ENCODE data around the gene PLPPR3.
A peak's percentile ranks its signal among the peaks of the same experiment; 100 is the strongest.
"Not testable (repeated sequence)": the region's sequence is repeated elsewhere in the genome, so short reads cannot be mapped to it uniquely, and the experiment has no call there.

PLPPR3 gene

DNA sequence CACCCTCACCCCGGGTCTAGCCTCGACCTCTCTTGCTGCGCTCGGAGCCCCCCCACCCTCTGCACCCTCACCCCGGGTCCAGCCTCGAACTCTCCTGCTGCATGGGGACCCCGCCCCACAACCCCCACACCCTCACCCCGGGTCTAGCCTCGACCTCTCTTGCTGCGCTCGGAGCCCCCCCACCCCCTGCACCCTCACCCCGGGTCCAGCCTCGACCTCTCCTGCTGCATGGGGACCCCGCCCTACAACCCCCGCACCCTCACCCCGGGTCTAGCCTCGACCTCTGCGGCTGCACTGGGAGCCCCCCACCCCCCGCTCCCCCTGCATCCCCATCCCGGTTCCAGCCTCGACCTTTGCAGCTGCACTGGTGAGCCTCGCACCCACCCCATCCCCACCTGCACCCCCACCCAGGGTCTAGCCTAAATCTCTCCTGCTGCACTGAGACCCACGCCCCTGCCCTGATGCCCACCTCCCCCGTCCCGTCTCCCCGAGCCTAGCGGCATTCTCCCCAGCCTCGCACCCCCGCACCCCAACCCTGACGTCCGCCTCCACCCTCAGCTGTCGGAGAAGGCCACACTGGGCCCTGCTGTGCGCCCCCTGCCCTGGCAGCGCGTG lies 39.5 kb upstream of the PLPPR3 start:
- Mint-ChIP-seq H3K27me3 (peaks cover 2% of the 10 kb centered on the region), H3K4me1 (ENCODE audit: low read depth) (peaks cover 57% of the 10 kb centered on the region), H3K9me3 (no peaks in the 10 kb centered on the region), H3K4me3 (peak overlapping the region; percentile 76), H3K36me3 (ENCODE audit: low read depth) (peaks cover 23% of the 10 kb centered on the region), H3K27ac (peak overlapping the region; percentile 88)
- intact Hi-C loops (cut with micrococcal nuclease), result loop anchor here (5.0 kb wide), 1 partner anchor 121 kb away; the partner anchor contains the start of gene WDR18

- Mint-ChIP-seq H3K4me1 (ENCODE audit: low read depth) (peaks cover 57% of the 10 kb centered on the region), H3K9me3 (no peaks in the 10 kb centered on the region), H3K36me3 (ENCODE audit: low read depth) (peaks cover 17% of the 10 kb centered on the region), H3K27me3 (peaks cover 2% of the 10 kb centered on the region), H3K27ac (peak within 1 kb of the TSS; percentile 89), H3K4me3 (peak within 1 kb of the TSS; percentile 76)
- intact Hi-C loops (cut with micrococcal nuclease), result no loop called here
Measured at GRCh38 chr19:858868-859843, 37.4 kb upstream of the PLPPR3 start, which contains the start of gene CFD. Gene CFD (plus strand): TSS chr19:859664. CDS start chr19:859690, 26 bp downstream.

GRCh38 chr19:858284-858683 lies 36.5 kb upstream of the PLPPR3 start:
- Mint-ChIP-seq H3K9me3 (no peaks in the 10 kb centered on the region), H3K4me3 (no peak overlapping the region), H3K27me3 (peaks cover 5% of the 10 kb centered on the region), H3K36me3 (ENCODE audit: low read depth) (peaks cover 16% of the 10 kb centered on the region), H3K4me1 (ENCODE audit: low read depth) (peaks cover 48% of the 10 kb centered on the region), H3K27ac (peak overlapping the region; percentile 89)
- intact Hi-C loops (cut with micrococcal nuclease), result no loop called here

DNA sequence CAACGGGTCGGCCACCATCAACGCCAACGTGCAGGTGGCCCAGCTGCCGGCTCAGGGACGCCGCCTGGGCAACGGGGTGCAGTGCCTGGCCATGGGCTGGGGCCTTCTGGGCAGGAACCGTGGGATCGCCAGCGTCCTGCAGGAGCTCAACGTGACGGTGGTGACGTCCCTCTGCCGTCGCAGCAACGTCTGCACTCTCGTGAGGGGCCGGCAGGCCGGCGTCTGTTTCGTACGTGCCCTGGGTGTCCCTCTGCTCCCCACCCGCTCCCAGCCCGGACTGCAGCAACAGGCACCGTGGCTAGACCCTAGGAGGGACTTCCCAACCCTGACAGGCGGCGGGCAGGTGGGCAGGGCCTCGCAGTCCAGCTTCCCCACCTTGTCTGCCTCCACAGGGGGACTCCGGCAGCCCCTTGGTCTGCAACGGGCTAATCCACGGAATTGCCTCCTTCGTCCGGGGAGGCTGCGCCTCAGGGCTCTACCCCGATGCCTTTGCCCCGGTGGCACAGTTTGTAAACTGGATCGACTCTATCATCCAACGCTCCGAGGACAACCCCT lies 33.9 kb upstream of the PLPPR3 start:
- Mint-ChIP-seq H3K4me1 (ENCODE audit: low read depth) (peaks cover 44% of the 10 kb centered on the region), H3K4me3 (no peak overlapping the region), H3K27me3 (peaks cover 21% of the 10 kb centered on the region), H3K9me3 (no peaks in the 10 kb centered on the region), H3K36me3 (ENCODE audit: low read depth) (no peaks in the 10 kb centered on the region), H3K27ac (no peak overlapping the region)
- intact Hi-C loops (cut with micrococcal nuclease), result no loop called here

- Mint-ChIP-seq H3K4me3 (no peak overlapping the region), H3K27ac (no peak overlapping the region), H3K36me3 (ENCODE audit: low read depth) (no peaks in the 10 kb centered on the region), H3K27me3 (peaks cover 21% of the 10 kb centered on the region), H3K4me1 (ENCODE audit: low read depth) (peaks cover 49% of the 10 kb centered on the region), H3K9me3 (no peaks in the 10 kb centered on the region)
- intact Hi-C loops (cut with micrococcal nuclease), result no loop called here
Measured at GRCh38 chr19:855142-855541, 33.4 kb upstream of the PLPPR3 start.

DNA sequence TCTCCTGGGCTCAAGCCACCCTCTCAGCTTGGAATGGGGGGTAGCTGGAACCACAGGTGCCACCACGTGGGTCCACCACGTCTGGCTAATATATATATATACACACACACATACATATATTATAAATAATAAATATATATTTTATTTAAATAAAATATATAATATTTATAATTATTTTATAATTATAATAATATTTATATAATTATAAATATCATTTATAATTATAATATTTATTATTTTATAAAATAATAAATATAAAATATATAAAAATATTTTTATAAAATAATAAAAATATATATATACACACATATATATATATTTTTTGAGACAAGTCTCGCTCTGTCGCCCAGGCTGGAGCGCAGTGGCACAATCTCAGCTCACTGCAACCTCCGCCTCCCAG lies 32.8 kb upstream of the PLPPR3 start:
- H3K4me3 Mint-ChIP-seq, result no peak overlapping the region
- no peaks in the 10 kb centered on the region for H3K36me3 Mint-ChIP-seq (ENCODE audit: low read depth)

DNA sequence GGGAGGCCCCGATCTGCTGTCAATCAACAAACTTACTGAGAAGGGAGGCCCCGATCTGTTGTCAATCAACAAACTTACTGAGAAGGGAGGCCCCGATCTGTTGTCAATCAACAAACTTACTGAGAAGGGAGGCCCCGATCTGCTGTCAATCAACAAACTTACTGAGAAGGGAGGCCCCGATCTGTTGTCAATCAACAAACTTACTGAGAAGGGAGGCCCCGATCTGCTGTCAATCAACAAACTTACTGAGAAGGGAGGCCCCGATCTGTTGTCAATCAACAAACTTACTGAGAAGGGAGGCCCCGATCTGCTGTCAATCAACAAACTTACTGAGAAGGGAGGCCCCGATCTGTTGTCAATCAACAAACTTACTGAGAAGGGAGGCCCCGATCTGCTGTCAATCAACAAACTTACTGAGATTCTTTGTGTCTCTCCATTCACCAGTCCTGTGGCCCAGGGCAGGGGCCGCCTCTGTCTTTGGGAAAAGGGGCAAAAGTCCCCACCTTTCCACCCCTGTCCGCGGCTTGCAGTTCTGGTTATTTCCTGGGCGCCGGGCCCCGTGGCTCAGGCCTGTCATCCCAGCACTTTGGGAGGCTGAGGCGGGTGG lies 32.0 kb upstream of the PLPPR3 start:
- peak overlapping the region; percentile 23 for H3K4me3 Mint-ChIP-seq
- intact Hi-C loops (cut with micrococcal nuclease); H3K36me3 Mint-ChIP-seq (ENCODE audit: low read depth); H3K9me3 Mint-ChIP-seq; H3K27ac Mint-ChIP-seq: not testable (repeated sequence)
- H3K4me1 Mint-ChIP-seq (ENCODE audit: low read depth), result peaks cover 40% of the 10 kb centered on the region
- H3K27me3 Mint-ChIP-seq, result peaks cover 28% of the 10 kb centered on the region

More for the DNA sequence above, 32.8 kb upstream of the PLPPR3 start:
- Mint-ChIP-seq H3K4me1 (ENCODE audit: low read depth) (peaks cover 46% of the 10 kb centered on the region), H3K27ac (no peak overlapping the region), H3K9me3 (no peaks in the 10 kb centered on the region), H3K27me3 (peaks cover 21% of the 10 kb centered on the region)
- intact Hi-C loops (cut with micrococcal nuclease), result no loop called here

GRCh38 chr19:853014-853585 lies 31.3 kb upstream of the PLPPR3 start:
- no peaks in the 10 kb centered on the region for H3K36me3 Mint-ChIP-seq (ENCODE audit: low read depth)
- peaks cover 40% of the 10 kb centered on the region for H3K4me1 Mint-ChIP-seq (ENCODE audit: low read depth)
- H3K4me3 Mint-ChIP-seq, result no peak overlapping the region
- H3K27me3 Mint-ChIP-seq, result peaks cover 35% of the 10 kb centered on the region
- no peaks in the 10 kb centered on the region for H3K9me3 Mint-ChIP-seq
- no peak overlapping the region for H3K27ac Mint-ChIP-seq
- intact Hi-C loops (cut with micrococcal nuclease), result no loop called here

DNA sequence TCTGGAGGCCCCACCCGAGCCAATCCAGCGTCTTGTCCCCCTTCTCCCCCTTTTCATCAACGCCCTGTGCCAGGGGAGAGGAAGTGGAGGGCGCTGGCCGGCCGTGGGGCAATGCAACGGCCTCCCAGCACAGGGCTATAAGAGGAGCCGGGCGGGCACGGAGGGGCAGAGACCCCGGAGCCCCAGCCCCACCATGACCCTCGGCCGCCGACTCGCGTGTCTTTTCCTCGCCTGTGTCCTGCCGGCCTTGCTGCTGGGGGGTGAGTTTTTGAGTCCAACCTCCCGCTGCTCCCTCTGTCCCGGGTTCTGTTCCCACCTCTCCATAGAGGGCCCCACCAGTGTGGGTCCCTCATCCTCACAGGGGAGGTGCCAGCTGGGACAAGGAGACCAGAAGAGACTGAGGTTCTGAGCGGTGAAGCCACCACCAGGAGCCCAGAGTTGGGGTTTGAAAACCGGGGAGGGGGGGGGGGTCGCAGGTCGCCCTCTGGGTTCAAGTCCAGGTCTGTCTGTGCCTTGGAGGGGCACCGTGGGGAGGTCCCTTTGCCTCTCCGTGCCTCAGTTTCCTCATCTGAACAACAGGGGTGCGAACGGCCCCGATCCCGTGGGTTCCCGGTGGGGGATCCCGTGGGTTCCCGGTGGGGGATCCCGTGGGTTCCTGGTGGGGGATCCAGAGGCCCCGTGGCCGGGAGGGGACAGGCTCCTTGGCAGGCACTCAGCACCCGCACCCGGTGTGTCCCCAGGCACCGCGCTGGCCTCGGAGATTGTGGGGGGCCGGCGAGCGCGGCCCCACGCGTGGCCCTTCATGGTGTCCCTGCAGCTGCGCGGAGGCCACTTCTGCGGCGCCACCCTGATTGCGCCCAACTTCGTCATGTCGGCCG lies 30.6 kb upstream of the PLPPR3 start, which contains the start of gene ELANE:
Gene ELANE, plus strand, starts transcription at position 168 of the 878 bp plus-strand sequence. Its CDS starts 26 bp downstream, at position 194.
- peak within 1 kb of the TSS; percentile 4 for H3K4me3 Mint-ChIP-seq
- H3K4me1 Mint-ChIP-seq (ENCODE audit: low read depth), result peaks cover 40% of the 10 kb centered on the region
- H3K36me3 Mint-ChIP-seq (ENCODE audit: low read depth), result no peaks in the 10 kb centered on the region
- peaks cover 41% of the 10 kb centered on the region for H3K27me3 Mint-ChIP-seq
- H3K9me3 Mint-ChIP-seq, result no peaks in the 10 kb centered on the region
- H3K27ac Mint-ChIP-seq, result no peak within 1 kb of the TSS
- intact Hi-C loops (cut with micrococcal nuclease), result no loop called here

GRCh38 chr19:850979-851335 lies 29.2 kb upstream of the PLPPR3 start:
- Mint-ChIP-seq H3K27me3 (peaks cover 55% of the 10 kb centered on the region), H3K9me3 (no peaks in the 10 kb centered on the region), H3K27ac (peak overlapping the region; percentile 53), H3K4me1 (ENCODE audit: low read depth) (peaks cover 45% of the 10 kb centered on the region), H3K36me3 (ENCODE audit: low read depth) (no peaks in the 10 kb centered on the region), H3K4me3 (no peak overlapping the region)
- intact Hi-C loops (cut with micrococcal nuclease), result no loop called here

- Mint-ChIP-seq H3K27me3 (peaks cover 61% of the 10 kb centered on the region), H3K27ac (peak overlapping the region; percentile 53), H3K4me3 (peak overlapping the region; percentile 23), H3K9me3 (no peaks in the 10 kb centered on the region), H3K36me3 (ENCODE audit: low read depth) (no peaks in the 10 kb centered on the region), H3K4me1 (ENCODE audit: low read depth) (peaks cover 50% of the 10 kb centered on the region)
- intact Hi-C loops (cut with micrococcal nuclease), result no loop called here
Measured at GRCh38 chr19:850221-850978, 28.6 kb upstream of the PLPPR3 start.

- H3K36me3 Mint-ChIP-seq (ENCODE audit: low read depth); H3K4me3 Mint-ChIP-seq; H3K27ac Mint-ChIP-seq; H3K9me3 Mint-ChIP-seq; intact Hi-C loops (cut with micrococcal nuclease): not testable (repeated sequence)
- Mint-ChIP-seq H3K27me3 (peaks cover 72% of the 10 kb centered on the region), H3K4me1 (ENCODE audit: low read depth) (peaks cover 63% of the 10 kb centered on the region)
Measured at GRCh38 chr19:849195-849594, 27.4 kb upstream of the PLPPR3 start.
